Kidney glomerular epithelial cell (primary cell): ENCODE results near the gene GGN.
A peak's percentile ranks its signal among the peaks of the same experiment; 100 is the strongest.
"Not testable (repeated sequence)": the region's sequence is repeated elsewhere in the genome, so short reads cannot be mapped to it uniquely, and the experiment has no call there.

Experiments
- DNase-seq: peaks from one replicate; lab custom pipeline; 2025; lab: John Stamatoyannopoulos, UW

Gene GGN

GRCh38 chr19:38387550-38388348 lies at the start of gene GGN:
Gene GGN, minus strand, starts transcription at chr19:38388034. Its CDS starts 773 bp downstream, at chr19:38387261.
- DNase-seq = peak; percentile 90

- no peak for DNase-seq
These were observed 49.5 kb upstream of the GGN start for GRCh38 chr19:38437295-38437694.

- no peak for DNase-seq
These were observed 46.8 kb upstream of the GGN start for GRCh38 chr19:38434549-38435051.

GRCh38 chr19:38433268-38433733 lies 45.5 kb upstream of the GGN start, which contains the start of gene RYR1:
Gene RYR1, plus strand, starts transcription at chr19:38433691. Its CDS starts 139 bp downstream, at chr19:38433830.
- no peak for DNase-seq

GRCh38 chr19:38430931-38431330 lies 43.1 kb upstream of the GGN start:
- DNase-seq = no peak

GRCh38 chr19:38429811-38430156 lies 42.0 kb upstream of the GGN start:
- no peak for DNase-seq

GRCh38 chr19:38429055-38429810 lies 41.4 kb upstream of the GGN start:
- no peak for DNase-seq

GRCh38 chr19:38427035-38427677 lies 39.3 kb upstream of the GGN start:
- not testable (repeated sequence) for DNase-seq

- DNase-seq = no peak
These were observed 38.1 kb upstream of the GGN start, which contains the start of gene RASGRP4 for GRCh38 chr19:38425810-38426466. Gene RASGRP4, minus strand, starts transcription at chr19:38426219. Its CDS starts 128 bp downstream, at chr19:38426091.

GRCh38 chr19:38425222-38425809 lies 37.5 kb upstream of the GGN start:
- no peak for DNase-seq

- no peak for DNase-seq
These were observed 36.4 kb upstream of the GGN start for GRCh38 chr19:38424272-38424671.

GRCh38 chr19:38422438-38422837 lies 34.6 kb upstream of the GGN start:
- DNase-seq = no peak

GRCh38 chr19:38421856-38422255 lies 34.0 kb upstream of the GGN start:
- no peak for DNase-seq

- DNase-seq = no peak
These were observed 33.1 kb upstream of the GGN start for GRCh38 chr19:38420935-38421334.

GRCh38 chr19:38417544-38418506 lies 30.0 kb upstream of the GGN start:
- DNase-seq = no peak

- DNase-seq = no peak
These were observed 29.3 kb upstream of the GGN start for GRCh38 chr19:38417146-38417543.

- DNase-seq = no peak
These were observed 25.6 kb upstream of the GGN start for GRCh38 chr19:38413416-38413815.

GRCh38 chr19:38412961-38413360 lies 25.1 kb upstream of the GGN start:
- DNase-seq = no peak

GRCh38 chr19:38412491-38412890 lies 24.7 kb upstream of the GGN start:
- no peak for DNase-seq

- DNase-seq = not testable (repeated sequence)
These were observed 24.1 kb upstream of the GGN start for GRCh38 chr19:38411898-38412297.
